ENCODE results near the gene ULK2.
"Not testable (repeated sequence)": the region's sequence is repeated elsewhere in the genome, so short reads cannot be mapped to it uniquely, and the experiment has no call there.

Gene ULK2

DNA sequence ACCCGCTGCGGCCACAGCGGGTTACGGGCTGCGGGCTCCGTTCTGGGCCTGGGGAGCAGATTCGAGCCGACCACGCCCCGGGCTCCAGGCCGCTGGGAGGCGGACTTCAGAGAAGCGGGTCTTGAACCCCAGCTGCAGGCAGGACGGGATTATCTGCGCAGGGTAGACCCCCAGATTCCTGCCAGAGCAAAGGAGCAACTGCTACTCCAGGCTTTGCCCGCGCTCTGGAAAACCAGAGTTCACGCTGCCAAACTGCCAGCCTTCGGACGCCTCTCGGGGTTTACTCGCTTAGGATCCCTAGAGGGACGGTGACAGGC lies 301 bp upstream of the ULK2 start:
- no peak for FAIRE-seq
- no peak for DNase-seq (ENCODE audit: insufficient read length, low spot score)

- FAIRE-seq (no peak), DNase-seq (ENCODE audit: insufficient read length, low spot score) (peak; percentile 47)
Observed at GRCh38 chr17:19867079-19867328, 732 bp downstream of the ULK2 start.

DNA sequence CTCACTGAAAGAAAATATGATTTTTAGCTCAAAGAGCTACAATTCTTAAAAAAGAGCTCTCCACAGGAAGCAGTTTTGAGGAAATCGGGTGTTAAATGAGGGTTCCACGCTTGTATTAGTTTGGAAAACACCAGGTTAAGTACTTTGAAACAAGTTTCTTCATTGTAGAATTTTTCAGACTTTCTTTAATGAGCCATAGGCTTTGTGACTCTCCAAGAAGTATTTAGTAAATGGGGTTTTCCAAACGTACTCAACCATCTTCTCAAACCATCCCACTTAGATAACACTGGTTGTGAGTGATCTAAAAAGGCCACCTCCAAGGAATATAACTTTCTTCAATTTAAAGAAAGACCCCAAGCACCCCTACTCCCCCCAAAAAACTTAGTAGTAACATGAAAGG lies 2.7 kb downstream of the ULK2 start:
- DNase-seq (ENCODE audit: insufficient read length, low spot score) (no peak), FAIRE-seq (peak; percentile 23)

DNA sequence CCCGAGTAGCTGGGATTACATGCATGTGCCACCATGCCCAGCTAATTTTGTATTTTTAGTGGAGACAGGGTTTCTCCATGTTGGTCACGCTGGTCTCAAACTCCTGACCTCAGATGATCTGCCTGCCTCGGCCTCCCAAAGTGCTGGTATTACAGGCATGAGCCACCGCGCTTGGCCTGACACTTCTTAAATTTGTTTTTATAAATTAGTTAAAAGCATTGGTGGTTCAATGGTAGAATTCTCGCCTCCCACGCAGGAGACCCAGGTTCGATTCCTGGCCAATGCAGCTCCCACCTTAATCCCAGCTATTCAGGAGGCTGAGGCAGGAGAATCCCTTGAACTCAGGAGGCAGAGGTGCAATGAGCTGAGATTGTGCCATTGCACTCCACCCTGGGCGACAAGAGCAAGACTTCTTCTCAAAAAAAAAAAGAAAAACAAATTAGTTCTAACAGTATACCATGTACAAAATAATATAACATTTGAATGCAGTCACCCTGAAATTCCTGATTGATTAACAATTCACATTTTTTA lies 7.0 kb downstream of the ULK2 start:
- FAIRE-seq: not testable (repeated sequence)

DNA sequence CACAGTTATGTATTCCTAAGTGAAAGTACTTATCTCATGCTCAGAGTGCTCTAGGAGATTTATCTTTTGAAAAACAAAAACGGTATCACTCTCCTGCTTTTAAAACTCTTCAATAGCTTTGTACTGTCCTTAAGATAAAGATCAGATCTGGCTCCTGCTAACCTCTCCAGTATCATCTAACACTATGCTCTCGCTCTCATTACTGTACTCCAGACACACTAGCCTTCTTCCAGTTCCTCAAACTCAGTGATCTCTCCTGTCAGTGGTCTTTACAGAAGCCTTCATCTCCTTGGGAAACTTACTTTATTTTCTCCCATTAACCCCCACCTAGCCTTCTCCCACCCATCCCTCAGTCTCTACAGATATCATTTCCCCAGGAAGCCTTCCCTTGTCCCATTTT lies 10.1 kb downstream of the ULK2 start:
- FAIRE-seq (no peak), DNase-seq (ENCODE audit: insufficient read length, low spot score) (no peak)

More for the DNA sequence above, 7.0 kb downstream of the ULK2 start:
- DNase-seq (ENCODE audit: insufficient read length, low spot score): not testable (repeated sequence)

- DNase-seq (ENCODE audit: insufficient read length, low spot score) (no peak), FAIRE-seq (no peak)
Observed at GRCh38 chr17:19833914-19834313, 33.8 kb downstream of the ULK2 start.

DNA sequence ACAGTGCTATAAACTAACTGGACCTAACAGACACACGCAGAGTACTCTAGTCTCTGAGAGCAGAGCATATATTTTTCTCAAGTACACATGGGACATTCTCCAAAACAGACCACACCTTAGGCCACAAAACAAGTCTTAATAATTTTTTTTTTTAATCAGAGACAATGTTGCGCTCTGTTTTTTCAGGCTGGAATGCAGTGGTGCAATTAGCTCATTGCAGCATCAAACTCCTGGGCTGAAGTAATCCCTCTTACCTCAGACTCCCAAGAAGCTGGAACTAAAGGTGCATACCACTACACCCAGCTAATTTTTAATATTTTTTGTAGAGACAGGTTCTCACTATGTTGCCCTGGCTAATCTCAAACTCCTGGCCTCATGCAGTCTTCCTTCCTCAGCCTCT lies 37.7 kb downstream of the ULK2 start:
- FAIRE-seq (no peak), DNase-seq (ENCODE audit: insufficient read length, low spot score) (no peak)

GRCh38 chr17:19812407-19812806 lies 55.3 kb downstream of the ULK2 start:
- FAIRE-seq (no peak), DNase-seq (ENCODE audit: insufficient read length, low spot score) (no peak)

DNA sequence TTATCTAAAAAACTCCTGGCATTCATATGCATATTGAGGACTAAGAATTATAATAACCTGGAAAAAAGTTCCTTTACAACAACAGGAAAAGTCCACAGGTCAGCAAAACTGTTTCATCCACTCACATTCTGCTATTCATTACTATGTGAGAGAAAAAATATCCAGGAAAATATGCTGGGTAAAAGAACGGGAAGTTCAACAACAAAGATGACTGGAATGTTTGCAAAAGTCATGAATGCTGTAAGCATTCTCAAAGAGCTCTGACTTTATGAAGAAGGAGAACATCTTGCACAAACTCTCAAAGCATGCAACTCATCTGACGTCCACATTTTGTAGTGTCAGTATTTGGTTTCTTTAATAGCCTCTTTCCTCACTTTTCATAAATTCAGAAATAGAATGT lies 62.7 kb downstream of the ULK2 start:
- FAIRE-seq: no peak

GRCh38 chr17:19800571-19800970 lies 67.2 kb downstream of the ULK2 start:
- DNase-seq (ENCODE audit: insufficient read length, low spot score) (no peak), FAIRE-seq (no peak)

More for the DNA sequence above, 62.7 kb downstream of the ULK2 start:
- DNase-seq (ENCODE audit: insufficient read length, low spot score): no peak

- FAIRE-seq (no peak), DNase-seq (ENCODE audit: insufficient read length, low spot score) (no peak)
Observed at GRCh38 chr17:19799796-19800195, 67.9 kb downstream of the ULK2 start.

- DNase-seq (ENCODE audit: insufficient read length, low spot score) (no peak), FAIRE-seq (no peak)
Observed at GRCh38 chr17:19796457-19796856, 71.3 kb downstream of the ULK2 start.

DNA sequence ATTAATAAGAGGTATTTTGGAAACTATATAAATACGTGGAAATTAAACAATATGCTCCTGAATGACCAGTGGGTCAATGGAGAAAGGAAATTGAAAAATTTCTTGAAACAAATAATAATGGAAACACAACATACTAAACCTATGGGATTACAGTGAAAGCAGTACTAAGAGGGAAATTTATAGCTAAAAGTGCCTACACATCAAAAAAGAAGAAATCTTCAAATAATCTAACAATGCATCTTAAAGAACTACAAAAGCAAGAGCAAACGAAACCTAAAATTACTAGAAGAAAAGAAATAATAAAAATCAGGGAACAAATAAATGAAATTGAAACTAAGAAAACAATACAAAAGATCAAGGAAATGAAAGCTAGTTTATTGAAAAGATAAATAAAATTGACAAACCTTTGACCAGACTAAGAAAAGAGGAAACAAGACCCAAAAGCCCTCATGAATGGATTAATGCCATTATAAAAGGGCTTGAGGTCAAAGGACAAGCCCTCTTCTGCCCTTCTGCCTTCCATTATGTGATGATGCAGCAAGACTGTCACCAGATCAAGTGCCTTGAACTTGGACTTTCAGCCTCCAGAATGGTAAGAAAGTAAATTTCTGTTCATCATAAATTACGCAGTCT lies 75.7 kb downstream of the ULK2 start:
- FAIRE-seq: no peak
- DNase-seq (ENCODE audit: insufficient read length, low spot score): no peak

- DNase-seq (ENCODE audit: insufficient read length, low spot score) (no peak), FAIRE-seq (no peak)
Observed at GRCh38 chr17:19787733-19788357, 79.9 kb downstream of the ULK2 start.

DNA sequence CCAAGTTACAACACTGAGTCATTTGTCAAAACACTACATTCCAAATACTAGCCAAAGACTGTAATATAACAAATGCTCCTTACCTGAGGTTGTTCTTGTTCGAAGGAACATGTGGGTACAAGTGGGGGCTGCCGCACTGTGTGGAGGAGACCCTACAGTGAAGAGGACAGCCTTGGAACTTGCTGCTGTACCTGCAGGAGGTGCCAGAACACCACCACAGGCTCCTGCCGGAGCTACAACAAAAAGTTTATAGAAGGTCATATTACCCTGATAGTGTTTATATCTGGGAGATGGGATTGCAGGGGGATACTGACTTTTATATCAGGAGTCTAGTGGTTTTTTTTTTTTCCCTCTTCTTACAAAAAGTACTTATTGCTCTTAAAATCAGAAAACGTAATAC lies 81.9 kb downstream of the ULK2 start:
- no peak for FAIRE-seq
- DNase-seq (ENCODE audit: insufficient read length, low spot score): no peak

GRCh38 chr17:19781488-19782458 lies 86.0 kb downstream of the ULK2 start:
- no peak for DNase-seq (ENCODE audit: insufficient read length, low spot score)
- no peak for FAIRE-seq

DNA sequence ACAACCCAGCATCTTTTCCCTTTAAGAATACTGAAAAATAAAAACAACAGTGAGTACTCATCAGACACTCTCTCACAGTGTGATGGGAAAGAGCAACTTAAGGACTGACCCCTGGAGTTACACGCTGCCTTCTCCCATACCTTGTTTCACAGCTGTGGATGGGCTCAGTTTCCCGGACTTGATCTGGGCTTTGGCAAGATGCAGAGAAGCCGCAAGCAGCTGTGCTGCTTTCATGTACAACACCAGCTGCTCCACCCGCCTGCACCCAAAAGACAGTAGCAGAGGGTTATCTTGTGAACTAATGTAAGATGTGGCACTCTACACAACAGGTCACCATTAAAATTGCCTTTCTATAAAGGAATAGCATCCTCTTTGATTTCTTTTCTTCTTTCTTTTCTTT lies 86.9 kb downstream of the ULK2 start:
- DNase-seq (ENCODE audit: insufficient read length, low spot score) (no peak), FAIRE-seq (no peak)

DNA sequence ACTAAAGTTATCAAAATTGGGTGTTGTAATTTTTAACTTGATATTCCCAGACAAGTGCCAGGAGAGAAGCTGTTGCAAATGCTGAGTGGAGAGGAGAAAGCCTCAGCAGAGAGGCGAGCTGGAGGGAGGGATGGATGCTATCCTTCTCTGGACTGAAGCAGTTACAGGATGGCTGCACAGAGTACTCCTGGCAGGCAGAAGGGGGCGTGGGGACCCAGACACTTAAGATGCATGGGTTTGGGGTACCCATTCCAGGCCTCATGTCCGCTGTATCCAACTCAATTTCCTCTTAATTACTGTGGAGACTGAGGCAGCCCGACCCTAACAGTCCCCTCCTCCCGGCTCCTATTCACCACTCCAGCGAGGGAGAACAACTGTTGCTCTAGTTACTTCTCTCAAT lies 94.2 kb downstream of the ULK2 start:
- DNase-seq (ENCODE audit: insufficient read length, low spot score) (no peak), FAIRE-seq (no peak)

DNA sequence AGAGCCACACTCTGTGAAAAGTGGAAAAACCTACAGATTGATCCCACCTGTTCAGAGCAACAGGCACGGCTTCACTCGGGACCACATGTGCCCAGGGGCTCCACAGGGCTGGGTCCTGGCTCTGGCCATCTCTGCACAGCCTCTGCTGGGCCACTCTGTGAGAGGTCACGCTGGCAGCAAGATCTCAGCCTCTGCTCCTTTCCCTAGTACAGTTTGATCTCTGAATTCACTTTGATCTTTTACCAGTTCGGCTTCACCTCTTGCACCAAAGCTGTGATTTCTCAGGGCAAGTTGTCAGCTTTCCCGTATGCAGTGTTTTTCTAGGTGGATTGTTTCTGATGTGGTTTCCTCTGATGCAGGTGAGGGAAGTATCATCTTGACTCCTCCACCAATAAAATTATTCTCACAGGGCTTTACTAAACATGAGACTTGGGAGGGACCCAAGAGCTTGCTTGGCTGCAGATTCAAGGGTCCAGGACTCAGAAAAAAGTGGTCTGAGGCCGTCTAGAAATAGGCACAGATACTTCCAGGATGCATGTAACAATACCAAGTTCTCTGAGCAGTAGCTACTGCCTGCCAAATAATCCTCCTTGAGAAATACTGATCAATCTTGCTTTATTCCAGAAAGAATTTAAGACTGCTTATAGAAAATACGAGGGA lies 95.6 kb downstream of the ULK2 start:
- FAIRE-seq: no peak
- DNase-seq (ENCODE audit: insufficient read length, low spot score): no peak

GRCh38 chr17:19770985-19771735 lies 96.6 kb downstream of the ULK2 start:
- no peak for DNase-seq (ENCODE audit: insufficient read length, low spot score)
- FAIRE-seq: no peak
